Fibroblast of lung (primary cell): ENCODE results near the gene UNKL. TPM values are rescaled to one million over a fixed set of nuclear protein-coding genes. Genes with fewer than 3 reads are reported as not detected.

Source experiments
- DNase-seq, 2 donors: peaks; one replicate each; pipeline versions ENCODE4 v3.0.0 to v3.0.0-alpha.2; 2010; ENCODE audit warnings: low read depth in 2 of 2
- H2AFZ ChIP-seq: 2 replicates; pipeline ENCODE4 v1.5.1; 2012; ENCODE audit warnings: low read length, control low read depth, inconsistent platforms
- H3K27ac ChIP-seq: 2 replicates; pipeline ENCODE4 v1.5.1; 2011; ENCODE audit warnings: low read length, control low read depth; ENCODE audit not compliant: insufficient read depth
- H3K27me3 ChIP-seq: 2 replicates; pipeline ENCODE4 v1.5.1; 2011; ENCODE audit warnings: mild to moderate bottlenecking, low read length; ENCODE audit not compliant: control insufficient read depth, insufficient read depth
- H3K36me3 ChIP-seq: 2 replicates; pipeline ENCODE4 v1.5.1; 2011; ENCODE audit warnings: low read length; ENCODE audit not compliant: control insufficient read depth, insufficient read depth
- H3K4me1 ChIP-seq: 2 replicates; pipeline ENCODE4 v1.5.1; 2011; ENCODE audit warnings: low read length; ENCODE audit not compliant: control insufficient read depth, insufficient read depth; ENCODE audit errors: extremely low read depth
- H3K4me2 ChIP-seq: 2 replicates; pipeline ENCODE4 v1.5.1; 2011; ENCODE audit warnings: low read length, control low read depth; ENCODE audit not compliant: insufficient read depth; ENCODE audit errors: extremely low read depth
- H3K4me3 ChIP-seq, 4 experiments: fragments of 200-600 bp in 1 of 4; sonication (generic) in 1 of 4; replicated peaks in 1 of 4; 2 replicates each; pipeline ENCODE4 v1.5.1; 2011 to 2016; ENCODE audit warnings: low read length in 4 of 4, low read depth in 3 of 4, mild to moderate bottlenecking in 3 of 4, control low read depth in 2 of 4, inconsistent platforms in 1 of 4, mixed read lengths in 1 of 4; ENCODE audit not compliant: insufficient read depth in 1 of 4; ENCODE audit errors: control extremely low read depth in 1 of 4
- H3K79me2 ChIP-seq: 2 replicates; pipeline ENCODE4 v1.5.1; 2012; ENCODE audit warnings: mild to moderate bottlenecking, low read length, inconsistent platforms; ENCODE audit not compliant: control insufficient read depth, insufficient read depth
- H3K9ac ChIP-seq: 2 replicates; pipeline ENCODE4 v1.5.1; 2011; ENCODE audit warnings: mild to moderate bottlenecking, low read length, control low read depth; ENCODE audit not compliant: insufficient read depth
- H3K9me3 ChIP-seq: 2 replicates; pipeline ENCODE4 v1.5.1; 2012; ENCODE audit warnings: low read depth, low read length; ENCODE audit not compliant: control insufficient read depth, insufficient read depth
- H4K20me1 ChIP-seq: 2 replicates; pipeline ENCODE4 v1.5.1; 2011; ENCODE audit warnings: low read length; ENCODE audit not compliant: control insufficient read depth, insufficient read depth; ENCODE audit errors: extremely low read depth
- EZH2 ChIP-seq: IDR thresholded peaks from 2 replicates; pipeline ENCODE4 v1.5.1; 2012; ENCODE audit warnings: low read length, control low read depth, mild to moderate bottlenecking; ENCODE audit errors: missing control alignments
- polyA plus RNA-seq, 2 donors: library from polyadenylated mRNA; depleted of rRNA in 1 of 2; stranded (reverse) in 1 of 2; unstranded in 1 of 2; fragments of >200 nt; gene quantifications; 2 replicates each; pipeline ENCODE4 v1.2.1, GENCODE V29; 2011 to 2012; ENCODE audit warnings: missing spikeins in 1 of 2
- total RNA-seq: library from RNA; depleted of rRNA; stranded (reverse); fragments of >200 nt; gene quantifications from 2 replicates; pipeline ENCODE4 v1.2.1, GENCODE V29; 2014
- TF ChIP-seq, protein P1 (sequence below), 2 donors: IDR thresholded peaks in 1 of 2; conservative IDR thresholded peaks in 1 of 2; 1 replicate in 1 of 2; 2 replicates in 1 of 2; pipeline ENCODE4 v1.5.1; 2011 to 2012; ENCODE audit warnings: low read length in 2 of 2, control low read depth in 1 of 2, inconsistent platforms in 1 of 2, low read depth in 1 of 2, mild to moderate bottlenecking in 1 of 2

The UNKL gene
- total and polyA plus RNA-seq, 2 donors (not counting 1 experiment from before 2014, with no cell fraction given): 4.3 to 6.3 TPM

DNA sequence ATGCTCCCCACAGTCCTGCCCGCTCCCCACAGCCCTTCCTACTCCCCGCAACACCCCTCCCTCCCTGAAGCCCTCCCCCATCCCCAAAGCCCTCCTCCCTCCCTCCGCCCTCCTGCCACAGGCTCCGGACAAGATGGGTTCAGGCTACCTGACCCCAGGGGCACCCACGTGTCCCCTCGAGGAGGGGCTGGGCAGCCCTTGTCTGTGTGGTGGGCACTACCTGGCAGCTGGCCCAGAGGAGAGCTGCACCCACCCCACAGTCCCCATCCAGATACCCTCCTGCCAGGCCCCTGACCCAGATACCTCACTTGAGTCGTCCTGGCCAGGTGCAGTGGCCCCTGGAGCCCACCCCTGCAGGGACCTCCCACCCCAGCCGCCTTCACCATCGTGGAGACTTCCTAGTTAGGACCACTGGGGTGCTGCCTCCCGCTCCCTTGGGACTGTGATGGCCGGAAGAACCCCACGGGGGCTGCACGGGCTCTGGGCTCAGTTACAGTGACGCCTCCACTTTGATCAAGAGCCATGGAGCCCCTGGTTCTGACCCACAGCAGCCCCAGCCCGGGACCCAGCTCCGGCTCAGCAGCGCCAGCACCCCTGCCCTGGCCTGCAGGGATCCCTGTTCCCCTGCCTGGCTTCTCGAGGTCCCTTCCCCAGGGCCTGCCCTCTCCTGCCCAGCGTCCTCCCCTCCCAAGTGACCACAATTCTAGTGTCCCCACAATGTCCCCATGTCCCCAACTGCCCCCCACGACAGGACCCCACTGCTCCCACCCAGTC is 17.2 kb upstream of the UNKL start:
- Histone ChIP-seq H3K79me2 (no peaks in the 10 kb centered on the region), H3K9ac (no peak overlapping the region), H3K36me3 (no peaks in the 10 kb centered on the region), H2AFZ (no peak overlapping the region), H3K4me1 (no peaks in the 10 kb centered on the region), H3K27me3 (no peaks in the 10 kb centered on the region), H3K4me3 (no peak overlapping the region), H3K9me3 (no peaks in the 10 kb centered on the region), H3K27ac (no peak overlapping the region), H4K20me1 (no peaks in the 10 kb centered on the region), H3K4me2 (no peak overlapping the region)
- TF ChIP-seq, protein P1, sequence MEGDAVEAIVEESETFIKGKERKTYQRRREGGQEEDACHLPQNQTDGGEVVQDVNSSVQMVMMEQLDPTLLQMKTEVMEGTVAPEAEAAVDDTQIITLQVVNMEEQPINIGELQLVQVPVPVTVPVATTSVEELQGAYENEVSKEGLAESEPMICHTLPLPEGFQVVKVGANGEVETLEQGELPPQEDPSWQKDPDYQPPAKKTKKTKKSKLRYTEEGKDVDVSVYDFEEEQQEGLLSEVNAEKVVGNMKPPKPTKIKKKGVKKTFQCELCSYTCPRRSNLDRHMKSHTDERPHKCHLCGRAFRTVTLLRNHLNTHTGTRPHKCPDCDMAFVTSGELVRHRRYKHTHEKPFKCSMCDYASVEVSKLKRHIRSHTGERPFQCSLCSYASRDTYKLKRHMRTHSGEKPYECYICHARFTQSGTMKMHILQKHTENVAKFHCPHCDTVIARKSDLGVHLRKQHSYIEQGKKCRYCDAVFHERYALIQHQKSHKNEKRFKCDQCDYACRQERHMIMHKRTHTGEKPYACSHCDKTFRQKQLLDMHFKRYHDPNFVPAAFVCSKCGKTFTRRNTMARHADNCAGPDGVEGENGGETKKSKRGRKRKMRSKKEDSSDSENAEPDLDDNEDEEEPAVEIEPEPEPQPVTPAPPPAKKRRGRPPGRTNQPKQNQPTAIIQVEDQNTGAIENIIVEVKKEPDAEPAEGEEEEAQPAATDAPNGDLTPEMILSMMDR (conservative IDR thresholded peaks at IDR 0.05 in 1 of 2, IDR thresholded peaks at IDR 0.05 in 1 of 2; ENCODE audit: low read depth in 1 of 2, low read length in 2 of 2): no peak
- no peak for TF ChIP-seq EZH2
- no peak for DNase-seq

DNA sequence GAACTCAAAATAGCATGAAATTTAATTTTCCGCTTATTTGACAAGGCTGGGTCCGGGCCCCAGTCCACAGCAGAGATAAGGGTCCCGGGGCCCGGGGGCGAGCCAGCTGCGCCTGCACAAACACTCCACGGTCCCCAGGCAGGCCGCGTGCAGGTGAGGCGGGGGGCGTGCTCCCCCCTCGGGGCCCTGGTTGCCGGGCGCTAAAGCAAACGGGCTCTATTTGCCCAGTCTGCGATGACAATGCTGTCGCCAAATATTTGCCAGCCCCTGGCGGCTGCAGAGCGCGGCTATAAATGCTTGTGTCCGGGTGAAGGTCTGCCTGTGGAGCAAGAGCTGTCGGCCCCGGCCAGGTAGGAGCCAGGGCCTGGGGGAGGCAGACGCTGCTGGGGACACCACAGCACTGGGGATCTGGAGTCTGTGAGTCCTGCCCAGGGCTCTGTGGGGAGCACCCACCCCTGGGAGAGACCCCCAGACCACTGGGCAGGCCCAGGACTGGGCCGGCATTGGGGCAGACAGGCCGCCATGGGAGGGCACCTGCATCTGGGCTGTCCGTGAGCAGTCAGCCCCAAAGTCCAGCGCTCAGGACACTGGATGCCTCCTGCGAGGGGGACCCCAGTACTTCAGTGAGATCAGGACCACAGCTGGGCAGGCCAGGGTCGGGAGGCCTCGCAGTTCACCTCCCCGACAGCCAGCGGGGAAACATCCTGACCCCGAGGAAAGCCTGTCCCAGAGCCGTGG is 16.4 kb upstream of the UNKL start, which contains the start of gene PERCC1:
Gene PERCC1 (plus strand): TSS at position 320 of the 738 bp plus-strand sequence. CDS start 1,516 bp downstream, outside the sequence.
- Histone ChIP-seq H3K9ac (no peak within 1 kb of the TSS), H4K20me1 (no peaks in the 10 kb centered on the region), H3K79me2 (no peaks in the 10 kb centered on the region), H3K27ac (no peak within 1 kb of the TSS), H2AFZ (no peak within 1 kb of the TSS), H3K4me2 (no peak within 1 kb of the TSS), H3K27me3 (no peaks in the 10 kb centered on the region), H3K36me3 (no peaks in the 10 kb centered on the region), H3K4me1 (no peaks in the 10 kb centered on the region), H3K4me3 (no peak within 1 kb of the TSS), H3K9me3 (no peaks in the 10 kb centered on the region)
- TF ChIP-seq, protein P1 (conservative IDR thresholded peaks at IDR 0.05 in 1 of 2, IDR thresholded peaks at IDR 0.05 in 1 of 2; ENCODE audit: low read depth in 1 of 2, low read length in 2 of 2): no peak
- no peak for TF ChIP-seq EZH2
- DNase-seq: no peak

DNA sequence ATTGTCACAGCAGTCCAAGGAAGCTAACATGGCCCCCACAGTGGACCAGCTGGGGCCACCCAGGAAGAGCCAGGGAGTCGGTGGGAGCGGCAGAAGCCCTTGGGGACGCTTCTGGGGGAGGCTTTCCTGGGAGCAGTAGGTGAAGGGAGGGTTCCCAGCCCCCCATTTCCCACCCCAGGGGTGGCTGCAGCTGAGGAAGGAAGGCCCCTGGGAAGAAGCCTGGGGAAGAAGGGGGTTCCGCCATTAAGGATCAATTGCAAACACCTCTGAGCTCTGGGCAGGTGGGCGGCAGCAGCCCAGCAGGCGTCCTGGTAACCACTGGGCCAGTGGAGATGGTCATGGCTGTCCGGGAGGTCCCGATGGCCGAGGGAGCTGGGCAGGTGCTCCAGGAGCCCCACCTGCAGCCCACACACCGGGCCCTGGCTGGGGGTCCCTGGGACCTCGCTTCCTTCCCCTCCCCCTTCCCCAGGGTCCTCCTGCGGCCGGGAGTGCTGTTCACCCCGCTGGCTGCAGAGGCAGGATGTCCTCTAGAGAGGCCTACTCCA is 15.8 kb upstream of the UNKL start:
- H3K36me3 ChIP-seq: no peaks in the 10 kb centered on the region
- TF ChIP-seq EZH2: no peak
- TF ChIP-seq, protein P1 (conservative IDR thresholded peaks at IDR 0.05 in 1 of 2, IDR thresholded peaks at IDR 0.05 in 1 of 2; ENCODE audit: low read depth in 1 of 2, low read length in 2 of 2): no peak
- no peaks in the 10 kb centered on the region for H3K79me2 ChIP-seq
- DNase-seq: no peak
- H3K9me3 ChIP-seq: no peaks in the 10 kb centered on the region
- H3K27me3 ChIP-seq: no peaks in the 10 kb centered on the region
- H3K4me2 ChIP-seq: no peak overlapping the region
- no peaks in the 10 kb centered on the region for H4K20me1 ChIP-seq
- H3K9ac ChIP-seq: no peak overlapping the region
- no peak overlapping the region for H2AFZ ChIP-seq
- H3K27ac ChIP-seq: no peak overlapping the region
- H3K4me3 ChIP-seq: no peak overlapping the region
- H3K4me1 ChIP-seq: no peaks in the 10 kb centered on the region
